HL-60 (cell line): ENCODE data around the gene ISLR2.
"Not testable (repeated sequence)": the region's sequence is repeated elsewhere in the genome, so short reads cannot be mapped to it uniquely, and the experiment has no call there.

Experiments
- DNase-seq, 2 experiments: peaks; one replicate each; pipeline ENCODE4 v3.0.0-alpha.2; 2010 to 2020; ENCODE audit warnings: low read depth in 1 of 2, low spot score in 1 of 2
- H3K27ac ChIP-seq: fragments of 250-450 bp; sonication (Bioruptor Pico); replicated peaks from 2 replicates; pipeline ENCODE4 v1.5.1; 2020; ENCODE audit warnings: mild to moderate bottlenecking, moderate library complexity
- H3K27me3 ChIP-seq: fragments of 250-450 bp; sonication (Bioruptor Pico); 2 replicates; pipeline ENCODE4 v1.5.1; 2021; ENCODE audit warnings: mild to moderate bottlenecking, moderate library complexity; ENCODE audit not compliant: insufficient read depth, poor library complexity, severe bottlenecking
- H3K4me3 ChIP-seq: replicated peaks from 2 replicates; pipeline ENCODE4 v1.5.1; 2011; ENCODE audit warnings: mild to moderate bottlenecking, control low read depth, low read length; ENCODE audit not compliant: insufficient read depth
- GABPA ChIP-seq: IDR thresholded peaks from 2 replicates; pipeline ENCODE4 v1.6.1; 2012; ENCODE audit warnings: low read depth
- POLR2AphosphoS5 ChIP-seq: IDR thresholded peaks from 2 replicates; pipeline ENCODE4 v1.6.1; 2012; ENCODE audit warnings: low read depth
- SPI1 ChIP-seq: IDR thresholded peaks from 2 replicates; pipeline ENCODE4 v1.6.1; 2012; ENCODE audit warnings: low read depth, mild to moderate bottlenecking, borderline replicate concordance
- TF ChIP-seq, protein P1 (sequence below): IDR thresholded peaks from 2 replicates; pipeline ENCODE4 v1.6.1; 2012; ENCODE audit warnings: low read depth; ENCODE audit not compliant: insufficient replicate concordance
- TF ChIP-seq, protein P2 (sequence below): IDR thresholded peaks from one replicate; pipeline ENCODE4 v1.5.1; 2011; ENCODE audit warnings: low read length, control low read depth, inconsistent platforms; ENCODE audit not compliant: insufficient read depth

Gene ISLR2

DNA sequence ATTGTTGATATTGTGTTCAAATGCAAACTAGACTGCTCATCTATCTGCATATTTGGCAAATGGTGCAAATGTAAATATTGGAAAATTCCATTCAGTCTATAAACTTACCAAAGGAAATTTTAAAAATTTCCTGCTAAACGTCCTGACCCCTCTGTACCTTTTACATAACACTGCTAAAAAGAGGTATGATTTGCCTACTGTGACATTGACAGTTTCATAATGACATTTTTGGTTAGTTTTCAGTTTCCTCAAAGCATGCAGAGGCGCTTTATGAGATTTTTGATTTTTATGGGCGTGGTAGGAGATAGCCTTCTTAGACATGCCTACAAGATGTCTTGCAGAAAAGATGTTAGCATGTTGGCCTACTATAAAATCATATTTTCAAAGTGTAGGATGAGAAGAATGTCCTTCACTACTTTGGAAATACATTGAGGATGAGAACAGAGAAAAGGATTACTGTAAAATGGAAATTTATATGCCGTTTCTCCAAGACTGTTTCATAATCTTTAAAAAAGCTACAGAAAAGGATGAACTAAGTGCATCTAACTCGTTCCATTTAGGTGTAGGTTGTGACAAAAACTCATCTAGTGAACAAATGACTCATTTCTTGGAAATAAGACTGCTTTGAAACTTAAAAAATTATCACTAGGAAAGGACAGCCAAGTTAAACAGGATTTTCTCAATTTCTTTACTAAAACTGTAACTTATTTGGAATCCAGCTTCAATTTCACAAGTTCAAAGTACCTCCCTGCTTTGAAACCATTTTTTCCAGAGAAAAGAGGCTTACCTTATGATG is 28.7 kb downstream of the ISLR2 start:
- DNase-seq, result no peak
- Histone ChIP-seq H3K27ac (no peak overlapping the region), H3K4me3 (no peak overlapping the region), H3K27me3 (peaks cover 7% of the 10 kb centered on the region)
- TF ChIP-seq SPI1, result no peak
- TF ChIP-seq, protein P1, sequence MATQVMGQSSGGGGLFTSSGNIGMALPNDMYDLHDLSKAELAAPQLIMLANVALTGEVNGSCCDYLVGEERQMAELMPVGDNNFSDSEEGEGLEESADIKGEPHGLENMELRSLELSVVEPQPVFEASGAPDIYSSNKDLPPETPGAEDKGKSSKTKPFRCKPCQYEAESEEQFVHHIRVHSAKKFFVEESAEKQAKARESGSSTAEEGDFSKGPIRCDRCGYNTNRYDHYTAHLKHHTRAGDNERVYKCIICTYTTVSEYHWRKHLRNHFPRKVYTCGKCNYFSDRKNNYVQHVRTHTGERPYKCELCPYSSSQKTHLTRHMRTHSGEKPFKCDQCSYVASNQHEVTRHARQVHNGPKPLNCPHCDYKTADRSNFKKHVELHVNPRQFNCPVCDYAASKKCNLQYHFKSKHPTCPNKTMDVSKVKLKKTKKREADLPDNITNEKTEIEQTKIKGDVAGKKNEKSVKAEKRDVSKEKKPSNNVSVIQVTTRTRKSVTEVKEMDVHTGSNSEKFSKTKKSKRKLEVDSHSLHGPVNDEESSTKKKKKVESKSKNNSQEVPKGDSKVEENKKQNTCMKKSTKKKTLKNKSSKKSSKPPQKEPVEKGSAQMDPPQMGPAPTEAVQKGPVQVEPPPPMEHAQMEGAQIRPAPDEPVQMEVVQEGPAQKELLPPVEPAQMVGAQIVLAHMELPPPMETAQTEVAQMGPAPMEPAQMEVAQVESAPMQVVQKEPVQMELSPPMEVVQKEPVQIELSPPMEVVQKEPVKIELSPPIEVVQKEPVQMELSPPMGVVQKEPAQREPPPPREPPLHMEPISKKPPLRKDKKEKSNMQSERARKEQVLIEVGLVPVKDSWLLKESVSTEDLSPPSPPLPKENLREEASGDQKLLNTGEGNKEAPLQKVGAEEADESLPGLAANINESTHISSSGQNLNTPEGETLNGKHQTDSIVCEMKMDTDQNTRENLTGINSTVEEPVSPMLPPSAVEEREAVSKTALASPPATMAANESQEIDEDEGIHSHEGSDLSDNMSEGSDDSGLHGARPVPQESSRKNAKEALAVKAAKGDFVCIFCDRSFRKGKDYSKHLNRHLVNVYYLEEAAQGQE, result no peak
- no peak for TF ChIP-seq POLR2AphosphoS5
- TF ChIP-seq, protein P2, sequence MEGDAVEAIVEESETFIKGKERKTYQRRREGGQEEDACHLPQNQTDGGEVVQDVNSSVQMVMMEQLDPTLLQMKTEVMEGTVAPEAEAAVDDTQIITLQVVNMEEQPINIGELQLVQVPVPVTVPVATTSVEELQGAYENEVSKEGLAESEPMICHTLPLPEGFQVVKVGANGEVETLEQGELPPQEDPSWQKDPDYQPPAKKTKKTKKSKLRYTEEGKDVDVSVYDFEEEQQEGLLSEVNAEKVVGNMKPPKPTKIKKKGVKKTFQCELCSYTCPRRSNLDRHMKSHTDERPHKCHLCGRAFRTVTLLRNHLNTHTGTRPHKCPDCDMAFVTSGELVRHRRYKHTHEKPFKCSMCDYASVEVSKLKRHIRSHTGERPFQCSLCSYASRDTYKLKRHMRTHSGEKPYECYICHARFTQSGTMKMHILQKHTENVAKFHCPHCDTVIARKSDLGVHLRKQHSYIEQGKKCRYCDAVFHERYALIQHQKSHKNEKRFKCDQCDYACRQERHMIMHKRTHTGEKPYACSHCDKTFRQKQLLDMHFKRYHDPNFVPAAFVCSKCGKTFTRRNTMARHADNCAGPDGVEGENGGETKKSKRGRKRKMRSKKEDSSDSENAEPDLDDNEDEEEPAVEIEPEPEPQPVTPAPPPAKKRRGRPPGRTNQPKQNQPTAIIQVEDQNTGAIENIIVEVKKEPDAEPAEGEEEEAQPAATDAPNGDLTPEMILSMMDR, result no peak
- TF ChIP-seq GABPA, result no peak

DNA sequence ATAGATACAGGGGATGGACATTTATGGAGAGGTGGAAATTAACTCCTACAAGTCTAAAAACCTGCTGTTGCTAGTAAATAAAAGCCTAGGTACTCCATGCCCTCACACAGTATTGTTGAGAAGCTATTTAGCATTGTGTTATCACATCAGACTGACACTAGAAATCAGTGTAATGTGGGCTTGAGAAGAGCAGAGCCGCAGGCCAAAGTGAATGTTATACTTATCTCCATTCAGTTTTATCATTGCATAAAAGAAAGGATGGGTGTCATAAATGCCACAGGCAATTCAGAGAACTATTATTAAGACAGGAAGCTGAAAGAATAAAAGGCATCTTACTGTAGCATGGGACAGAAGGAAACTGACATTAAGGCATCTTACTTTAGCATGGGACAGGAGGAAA is 29.4 kb downstream of the ISLR2 start:
- TF ChIP-seq, protein P2, result no peak
- TF ChIP-seq GABPA, result no peak
- TF ChIP-seq POLR2AphosphoS5, result no peak
- no peak overlapping the region for H3K4me3 ChIP-seq
- H3K27me3 ChIP-seq, result peaks cover 4% of the 10 kb centered on the region
- DNase-seq, result no peak
- H3K27ac ChIP-seq, result no peak overlapping the region

DNA sequence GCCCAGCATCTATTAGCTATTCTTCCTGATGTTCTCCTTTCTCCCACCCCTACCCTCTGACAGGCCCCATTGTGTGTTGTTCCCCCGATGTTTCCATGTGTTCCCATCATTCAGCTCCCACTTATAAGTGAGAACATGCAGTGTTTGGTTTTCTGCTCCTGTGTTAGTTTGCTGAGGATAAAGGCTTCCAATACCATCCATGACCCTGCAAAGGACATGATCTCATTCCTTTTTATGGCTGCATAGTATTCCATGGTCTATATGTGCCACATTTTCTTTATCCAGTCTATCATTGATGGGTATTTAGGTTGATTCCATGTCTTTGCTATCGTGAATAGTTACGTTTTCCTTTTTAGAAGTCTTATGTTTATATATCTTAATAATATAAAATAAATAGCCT is 30.0 kb downstream of the ISLR2 start:
- not testable (repeated sequence) for H3K4me3 ChIP-seq, H3K27me3 ChIP-seq, H3K27ac ChIP-seq, DNase-seq

DNA sequence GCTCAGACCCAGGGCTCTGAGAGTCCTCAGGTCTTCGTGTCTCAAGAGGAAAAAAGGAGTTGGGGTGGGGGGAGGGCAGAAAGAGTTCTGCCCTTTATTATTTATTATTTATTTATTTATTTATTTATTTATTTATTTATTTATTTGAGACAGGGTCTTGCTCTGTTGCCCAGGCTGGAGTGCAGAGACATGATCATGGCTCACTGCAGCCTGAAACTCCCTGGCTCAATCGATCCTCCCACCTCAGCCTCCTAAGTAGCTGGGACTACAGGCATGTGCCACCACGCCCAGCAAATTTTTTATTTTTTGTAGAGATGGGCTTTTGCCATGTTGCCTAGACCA is 31.8 kb downstream of the ISLR2 start:
- H3K27ac ChIP-seq, H3K27me3 ChIP-seq, H3K4me3 ChIP-seq, DNase-seq: not testable (repeated sequence)

DNA sequence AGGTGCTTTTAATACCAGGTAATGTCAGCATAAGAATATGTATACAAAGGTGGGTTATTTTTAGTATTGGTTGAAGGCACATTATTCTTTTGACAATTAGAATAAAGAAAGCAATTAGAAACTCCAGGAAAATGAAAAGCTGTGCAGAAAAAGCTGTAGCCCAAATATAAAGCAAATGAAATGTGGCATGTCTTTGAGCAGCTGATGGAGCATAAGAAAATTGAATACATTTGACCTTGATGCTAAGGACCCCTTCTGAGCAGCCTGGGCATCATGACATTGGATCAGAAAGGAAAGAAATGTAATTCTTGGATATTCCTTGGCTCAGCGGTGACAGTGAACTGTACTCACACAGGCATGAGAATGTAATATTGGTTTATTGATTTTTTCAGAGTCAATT is 35.1 kb downstream of the ISLR2 start:
- Histone ChIP-seq H3K27ac (no peak overlapping the region), H3K4me3 (no peak overlapping the region), H3K27me3 (peaks cover 1% of the 10 kb centered on the region)
- TF ChIP-seq SPI1 (no peak), POLR2AphosphoS5 (no peak), GABPA (no peak)
- TF ChIP-seq, protein P2, result no peak
- TF ChIP-seq, protein P1, result no peak
- DNase-seq, result no peak
